ENCODE measurements around the gene NSG1.
"Not testable (repeated sequence)": the region's sequence is repeated elsewhere in the genome, so short reads cannot be mapped to it uniquely, and the experiment has no call there.

Gene NSG1, protein sequence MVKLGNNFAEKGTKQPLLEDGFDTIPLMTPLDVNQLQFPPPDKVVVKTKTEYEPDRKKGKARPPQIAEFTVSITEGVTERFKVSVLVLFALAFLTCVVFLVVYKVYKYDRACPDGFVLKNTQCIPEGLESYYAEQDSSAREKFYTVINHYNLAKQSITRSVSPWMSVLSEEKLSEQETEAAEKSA

DNA sequence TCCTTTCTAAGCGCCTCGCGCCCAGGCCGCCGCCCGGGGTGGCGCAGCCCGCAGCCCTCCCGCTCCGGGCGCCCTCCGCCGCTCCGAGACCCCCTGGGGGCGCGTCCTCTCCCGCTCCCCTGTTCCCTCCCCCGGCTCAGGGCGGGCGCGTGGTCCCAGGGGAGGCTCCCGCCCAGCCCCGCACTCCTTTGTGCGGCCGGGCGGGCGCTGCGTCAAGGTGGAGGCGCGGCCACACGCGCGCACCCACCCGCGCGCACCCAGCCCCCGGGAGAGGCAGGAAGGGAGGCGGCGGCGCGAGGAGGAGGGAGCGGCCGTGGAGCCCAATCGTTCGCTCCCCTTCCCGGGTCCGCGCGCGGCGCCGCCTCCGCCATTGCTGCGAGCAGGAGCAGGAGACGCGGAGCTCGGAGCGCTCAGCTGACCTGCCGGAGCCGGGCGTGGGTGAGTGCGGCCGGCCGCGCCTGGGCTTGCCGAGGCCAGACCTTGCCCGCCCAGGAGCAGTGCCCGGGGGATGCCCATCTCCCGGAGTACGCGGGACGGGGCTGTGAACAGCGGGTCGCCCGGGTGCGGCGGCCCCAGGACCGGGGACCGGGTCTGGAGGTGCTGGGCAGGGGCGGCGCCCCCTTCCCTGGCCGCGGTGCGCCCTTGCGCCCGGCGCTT lies at the start of gene NSG1:
Gene NSG1, plus strand, starts transcription at position 367 of the 657 bp plus-strand sequence. CDS start 528 bp downstream, outside the sequence.
- DNase-seq (ENCODE audit: low read depth, low spot score): no peak

DNA sequence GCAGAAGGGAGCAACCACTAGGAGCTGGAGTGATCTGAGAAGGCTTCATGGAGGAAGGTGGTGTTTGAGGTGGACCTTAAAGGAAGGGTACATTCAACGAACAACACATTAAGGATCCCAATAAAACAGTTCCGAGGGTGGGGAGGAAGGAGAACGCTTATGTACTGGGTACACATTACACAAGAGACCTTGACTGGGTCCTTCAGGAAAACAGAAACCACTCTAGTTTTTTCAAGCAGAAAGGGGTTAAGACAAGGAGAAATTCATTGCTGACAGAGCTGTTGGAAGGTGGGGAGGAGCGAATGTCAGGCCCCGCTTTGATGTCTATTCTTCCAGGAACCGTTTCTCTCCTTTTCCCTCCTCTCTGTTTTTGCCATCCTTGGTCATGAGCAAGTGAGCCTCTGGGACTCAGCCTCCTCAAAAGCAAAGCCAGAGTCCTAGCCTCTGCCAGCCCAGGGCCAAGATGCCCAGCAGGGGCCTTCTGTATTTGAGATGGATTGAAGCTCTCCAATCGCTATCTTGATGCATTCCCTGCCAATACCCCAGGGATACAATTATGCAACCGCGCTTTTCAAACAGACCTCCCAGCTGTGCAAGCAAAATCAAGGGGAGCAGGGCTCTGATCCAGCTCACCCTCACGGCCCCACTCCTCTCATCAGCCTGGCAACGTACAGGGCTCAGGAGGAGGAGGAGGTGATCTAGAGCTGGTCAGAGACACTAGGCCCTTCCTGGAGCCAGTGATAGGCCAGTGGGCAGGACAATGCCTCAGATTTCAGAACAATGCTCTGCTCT lies 48.5 kb upstream of the NSG1 start:
- no peak for DNase-seq (ENCODE audit: low read depth, low spot score)

DNA sequence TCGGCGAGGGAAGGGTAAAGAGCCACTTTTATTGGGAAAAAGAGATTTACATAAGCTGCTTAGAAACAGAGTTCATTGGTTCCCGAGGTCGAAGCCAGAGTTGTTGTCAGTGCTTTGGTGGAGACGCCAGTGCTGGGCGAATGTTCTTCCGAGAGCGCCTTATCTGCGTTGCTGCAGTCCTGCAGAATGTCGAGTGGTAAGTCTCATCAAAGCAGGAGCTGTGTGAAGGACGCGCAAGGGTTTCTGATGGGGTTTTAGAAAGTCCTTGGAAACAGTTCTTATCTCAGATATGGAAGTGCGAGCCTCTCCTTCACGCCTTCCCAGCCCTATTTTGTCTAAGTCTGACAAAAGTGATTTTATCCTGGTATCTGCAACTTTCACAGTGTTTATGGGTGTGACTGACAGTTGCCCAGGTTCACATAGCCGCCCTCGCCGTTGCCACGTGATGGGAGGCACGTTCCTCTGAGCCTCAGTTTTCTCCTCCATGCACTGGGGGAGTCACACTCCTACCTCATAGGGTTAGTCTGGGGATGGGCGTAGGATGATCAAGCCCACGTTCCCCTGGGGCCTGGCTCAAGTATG lies 47.3 kb upstream of the NSG1 start:
- DNase-seq (ENCODE audit: low read depth, low spot score): no peak

DNA sequence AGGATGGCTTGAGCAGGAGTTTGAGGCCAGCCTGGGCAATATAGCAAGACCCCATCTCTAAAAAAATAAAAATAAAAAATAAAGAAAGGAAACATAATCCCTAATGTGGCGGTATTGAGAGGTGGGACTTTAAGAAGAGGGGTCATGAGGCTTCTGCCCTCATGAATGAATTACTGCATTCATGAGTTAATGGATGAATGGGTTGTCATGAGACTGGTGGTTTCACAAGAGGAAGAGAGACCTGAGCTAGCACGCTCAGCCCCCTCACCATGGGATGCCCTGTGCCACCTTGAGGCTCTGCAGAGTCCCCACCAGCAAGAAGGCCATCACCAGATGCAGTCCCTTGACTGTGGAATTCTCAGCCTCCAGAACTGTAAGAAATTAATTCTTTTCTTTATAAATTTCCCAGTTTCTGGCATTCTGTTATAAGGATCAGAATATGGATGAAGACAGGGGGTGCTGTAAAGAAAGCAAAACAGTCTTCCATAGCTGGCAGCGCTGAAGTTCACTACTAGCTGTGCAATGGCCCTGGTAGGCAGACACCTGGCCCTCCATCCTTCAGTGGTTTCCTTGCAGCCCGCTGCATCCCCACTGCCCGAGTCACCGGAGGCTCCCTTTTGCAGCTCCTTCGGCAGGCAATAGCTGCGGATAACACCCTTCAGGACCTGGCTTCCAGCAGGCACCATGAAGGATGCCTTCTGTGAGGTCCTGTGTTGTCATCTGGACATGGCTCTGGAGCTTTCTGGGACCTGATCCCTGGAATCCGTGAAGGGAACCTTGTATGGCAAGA lies 44.8 kb upstream of the NSG1 start:
- DNase-seq (ENCODE audit: low read depth, low spot score): no peak

DNA sequence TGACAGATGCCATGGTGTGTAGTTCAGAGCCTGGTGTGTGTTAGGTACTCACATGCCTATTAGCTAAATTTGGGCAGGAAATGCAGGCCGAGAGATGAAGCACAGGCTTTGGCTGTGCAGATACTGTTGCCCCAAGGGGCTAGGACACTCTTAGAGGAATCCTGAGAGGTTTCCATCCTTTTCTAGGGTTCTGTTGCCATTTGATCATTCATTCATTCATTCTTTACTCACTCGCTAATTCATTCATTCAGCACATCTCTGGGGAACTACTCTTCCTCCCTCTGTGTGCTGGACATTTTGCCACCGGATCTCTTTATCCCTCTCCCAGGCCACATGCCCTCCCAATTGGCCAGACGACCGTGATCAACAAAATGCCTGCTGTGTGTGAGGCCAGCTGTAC lies 43.9 kb upstream of the NSG1 start:
- DNase-seq (ENCODE audit: low read depth, low spot score): no peak

DNA sequence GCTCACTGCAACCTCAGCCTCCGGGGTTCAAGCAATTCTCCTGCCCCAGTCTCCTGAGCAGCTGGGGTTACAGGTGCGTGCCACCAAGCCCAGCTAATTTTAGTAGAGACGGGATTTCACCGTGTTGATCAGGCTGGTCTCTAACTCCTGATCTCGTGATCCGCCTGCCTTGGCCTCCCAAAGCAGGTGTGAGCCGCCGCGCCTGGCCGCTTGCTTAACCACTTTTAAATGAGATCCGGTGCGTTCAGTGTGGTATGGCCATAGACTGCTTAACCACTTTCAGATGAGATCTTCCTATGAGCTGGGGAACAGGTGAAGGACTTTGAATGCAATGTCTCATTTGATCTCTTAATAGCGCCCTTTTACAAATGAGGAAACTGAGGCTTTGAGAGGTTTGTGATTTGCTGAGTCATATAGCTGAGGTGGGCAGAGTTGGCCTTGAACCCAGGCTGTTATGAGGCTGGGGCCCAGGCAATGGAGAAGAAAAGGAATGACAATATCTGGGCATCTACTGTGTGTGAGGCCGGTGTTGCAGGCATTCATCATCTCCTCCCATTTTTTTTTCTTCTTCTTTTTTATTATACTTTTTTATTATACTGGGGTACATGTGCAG lies 41.9 kb upstream of the NSG1 start:
- DNase-seq (ENCODE audit: low read depth, low spot score): no peak

DNA sequence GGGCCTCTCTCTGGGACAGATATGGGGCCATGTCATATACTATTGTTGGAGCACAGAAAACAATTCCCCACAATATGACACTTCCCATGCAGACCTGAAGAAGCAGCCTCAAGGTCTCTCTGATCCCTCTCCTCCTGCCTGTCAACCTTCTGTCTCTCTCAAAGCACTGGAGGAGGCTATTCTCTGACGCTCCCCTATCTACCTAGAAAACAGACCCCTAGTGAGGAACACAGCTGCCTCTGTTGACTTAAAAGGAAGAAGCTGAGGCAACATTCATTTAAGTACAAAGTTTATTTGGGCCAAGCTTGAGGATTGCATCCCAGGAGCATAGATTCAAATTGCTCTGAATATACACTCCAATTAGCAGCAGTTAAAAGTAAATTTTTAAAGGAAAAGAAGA lies 39.3 kb upstream of the NSG1 start:
- no peak for DNase-seq (ENCODE audit: low read depth, low spot score)

DNA sequence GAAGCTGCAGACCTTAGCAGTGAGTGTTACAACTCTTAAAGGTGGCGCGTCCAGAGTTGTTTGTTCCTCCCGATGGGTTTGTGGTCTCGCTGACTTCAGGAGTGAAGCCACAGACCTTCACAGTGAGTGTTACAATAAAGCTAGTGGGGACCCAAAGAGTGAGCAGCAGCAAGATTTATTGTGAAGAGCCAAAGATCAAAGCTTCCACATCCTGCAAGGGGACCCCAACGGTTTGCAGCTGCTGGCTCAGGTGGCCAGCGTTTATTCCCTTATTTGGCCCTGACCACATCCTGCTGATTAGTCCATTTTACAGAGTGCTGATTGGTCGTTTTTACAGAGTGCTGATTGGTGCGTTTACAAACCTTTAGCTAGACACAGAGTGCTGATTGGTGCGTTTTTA lies 38.3 kb upstream of the NSG1 start:
- not testable (repeated sequence) for DNase-seq (ENCODE audit: low read depth, low spot score)

DNA sequence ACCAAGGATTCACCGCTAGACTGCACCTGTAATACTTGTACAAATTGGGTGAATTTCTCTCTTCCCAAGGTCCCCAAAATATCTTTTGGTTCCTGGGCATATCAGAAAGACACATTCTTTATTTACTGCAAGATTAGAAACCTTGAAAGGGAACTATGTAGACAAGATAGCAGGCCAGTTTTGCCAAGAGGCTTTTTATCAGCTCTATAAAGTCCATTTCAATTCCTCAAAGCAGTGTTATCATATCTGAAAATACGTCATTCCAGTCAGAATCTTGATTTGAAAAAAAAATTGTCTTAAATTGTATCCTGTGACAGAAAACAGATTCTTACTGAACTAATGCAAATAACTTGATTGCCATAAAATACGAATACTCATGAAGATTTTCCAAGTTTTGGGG lies 37.0 kb upstream of the NSG1 start:
- DNase-seq (ENCODE audit: low read depth, low spot score): no peak

DNA sequence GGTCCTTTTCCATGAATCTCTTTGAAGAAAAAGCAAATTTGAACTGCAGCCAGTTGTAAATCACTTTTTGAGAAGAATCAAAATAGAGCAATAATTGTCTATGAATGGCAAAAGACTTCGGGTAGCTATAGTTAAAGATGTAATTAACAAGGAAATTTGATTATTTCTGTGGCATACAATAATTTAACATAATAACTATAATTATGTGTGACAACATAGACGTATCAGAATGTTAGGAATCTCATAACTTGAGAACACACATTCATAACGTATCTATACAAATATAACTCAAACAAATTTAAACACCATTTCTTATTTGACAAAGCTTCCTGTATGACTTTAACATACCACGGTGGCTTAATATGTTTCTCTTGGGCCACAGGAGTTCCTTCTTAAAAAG lies 36.0 kb upstream of the NSG1 start:
- no peak for DNase-seq (ENCODE audit: low read depth, low spot score)

DNA sequence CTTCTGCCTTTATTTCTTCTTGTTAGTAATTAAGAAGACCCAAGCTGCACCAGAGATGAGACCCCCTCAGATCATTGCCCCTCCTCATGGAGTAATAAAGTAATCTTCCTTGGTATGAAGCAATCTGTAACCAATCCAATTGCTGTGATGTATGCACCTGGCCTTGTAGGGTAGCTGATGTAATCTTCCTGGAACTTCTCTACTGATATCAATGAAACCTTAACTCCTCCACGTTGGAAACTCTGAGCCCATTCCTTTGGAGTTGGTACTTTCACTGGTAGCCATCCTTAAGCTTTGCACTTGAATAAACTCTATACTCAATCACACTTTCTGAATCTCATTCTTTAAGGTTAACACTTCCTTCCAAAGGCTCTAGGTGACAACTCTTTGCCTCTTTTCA lies 31.6 kb upstream of the NSG1 start:
- DNase-seq (ENCODE audit: low read depth, low spot score): no peak

DNA sequence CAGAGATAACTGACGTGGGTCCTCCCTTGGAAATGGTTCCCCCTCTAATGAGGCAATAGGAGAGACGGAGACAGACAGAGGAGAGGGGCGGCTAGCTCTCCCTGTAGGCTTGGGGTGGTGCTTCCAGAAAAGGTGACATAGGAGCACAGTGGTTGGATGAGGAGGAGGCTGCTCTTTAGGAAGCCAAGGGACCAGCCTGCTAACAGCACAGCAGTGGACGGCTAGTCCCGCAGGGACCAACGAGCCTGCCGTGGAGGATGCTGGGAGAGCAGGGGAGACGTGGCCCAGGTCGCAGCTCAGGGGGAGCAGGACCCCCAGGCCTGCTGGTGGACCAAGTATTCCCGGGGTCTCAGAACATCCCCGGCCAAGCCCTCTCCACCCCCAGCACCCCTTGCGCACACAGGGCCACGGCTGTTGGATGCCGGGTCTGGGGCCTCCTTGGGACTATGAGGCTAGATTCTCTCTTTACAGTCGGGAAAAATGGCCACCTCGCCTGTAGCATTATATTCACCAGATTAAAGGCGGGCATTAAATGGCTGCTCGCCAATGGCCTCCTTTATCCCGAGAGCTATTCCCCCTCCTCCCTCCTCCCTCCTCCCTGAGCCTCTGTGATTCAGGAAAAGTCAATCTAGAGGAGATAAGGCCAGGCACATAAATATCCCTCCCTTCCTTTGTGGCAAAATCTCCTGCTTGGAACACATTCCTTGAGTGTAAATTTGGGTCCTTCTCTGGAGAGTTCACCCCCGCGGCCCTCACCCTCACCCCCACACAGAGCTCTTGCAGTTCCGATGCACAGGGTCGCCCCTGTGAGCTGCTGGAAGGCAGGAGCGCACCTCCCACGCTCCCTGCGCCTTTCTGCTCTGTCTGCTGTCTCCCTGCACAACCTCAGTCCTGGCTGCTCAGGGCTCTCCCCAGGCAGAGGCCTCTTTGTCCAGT lies 30.5 kb upstream of the NSG1 start:
- no peak for DNase-seq (ENCODE audit: low read depth, low spot score)

DNA sequence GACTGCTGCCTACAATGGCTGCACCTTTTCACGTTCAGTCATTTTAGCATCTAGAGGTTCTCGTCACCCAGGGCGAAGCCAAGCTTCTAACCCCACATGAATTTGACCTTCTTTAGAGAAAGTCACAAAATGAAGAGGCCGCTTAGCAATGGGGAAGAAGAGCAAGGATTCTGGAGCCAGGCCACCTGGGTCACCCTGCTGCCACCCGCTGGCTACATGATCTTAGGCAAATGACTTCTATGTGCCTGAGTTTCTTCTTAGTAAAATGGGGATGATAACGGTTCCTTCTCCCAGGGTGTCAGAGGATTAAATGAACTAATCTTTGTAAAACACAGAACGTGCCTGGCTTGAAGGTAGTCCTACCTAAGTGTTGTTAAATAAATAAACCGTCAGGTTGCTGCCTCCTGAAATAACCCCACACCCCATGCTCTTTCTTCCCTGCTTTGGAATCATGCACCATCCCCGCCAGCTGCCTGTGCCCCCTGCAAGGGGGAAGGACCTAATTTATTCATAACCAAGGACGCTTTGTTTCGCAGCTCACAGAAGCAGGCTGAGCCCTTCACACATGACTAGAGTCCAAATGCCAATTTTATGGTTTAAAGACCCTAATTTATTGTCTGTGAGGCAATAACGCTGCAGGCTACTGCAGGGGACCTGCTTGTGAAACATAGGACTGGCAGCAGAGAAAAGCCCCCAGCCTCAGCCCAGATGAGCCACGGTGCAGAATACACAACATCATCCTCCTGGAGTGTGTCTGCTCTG lies 28.6 kb upstream of the NSG1 start:
- DNase-seq (ENCODE audit: low read depth, low spot score): no peak

DNA sequence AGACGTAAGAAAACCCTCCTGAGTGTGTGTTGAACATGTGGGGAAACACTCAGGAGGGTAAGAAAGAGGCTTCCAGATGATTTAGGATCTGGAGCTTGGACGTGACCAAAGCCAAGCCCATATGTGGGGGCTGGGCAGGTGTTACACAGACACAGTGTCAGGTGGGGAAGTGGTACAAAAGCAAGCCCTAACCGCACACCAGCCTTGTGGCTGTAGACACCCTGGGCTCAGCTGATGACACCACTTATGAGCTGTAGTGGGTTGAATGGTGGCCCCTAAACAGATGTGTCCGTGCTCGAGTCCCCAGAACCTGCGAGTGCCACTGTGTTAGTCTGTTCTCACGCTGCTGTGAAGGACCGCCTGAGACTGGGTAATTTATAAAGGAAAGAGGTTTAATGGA lies 25.0 kb upstream of the NSG1 start:
- DNase-seq (ENCODE audit: low read depth, low spot score): no peak

DNA sequence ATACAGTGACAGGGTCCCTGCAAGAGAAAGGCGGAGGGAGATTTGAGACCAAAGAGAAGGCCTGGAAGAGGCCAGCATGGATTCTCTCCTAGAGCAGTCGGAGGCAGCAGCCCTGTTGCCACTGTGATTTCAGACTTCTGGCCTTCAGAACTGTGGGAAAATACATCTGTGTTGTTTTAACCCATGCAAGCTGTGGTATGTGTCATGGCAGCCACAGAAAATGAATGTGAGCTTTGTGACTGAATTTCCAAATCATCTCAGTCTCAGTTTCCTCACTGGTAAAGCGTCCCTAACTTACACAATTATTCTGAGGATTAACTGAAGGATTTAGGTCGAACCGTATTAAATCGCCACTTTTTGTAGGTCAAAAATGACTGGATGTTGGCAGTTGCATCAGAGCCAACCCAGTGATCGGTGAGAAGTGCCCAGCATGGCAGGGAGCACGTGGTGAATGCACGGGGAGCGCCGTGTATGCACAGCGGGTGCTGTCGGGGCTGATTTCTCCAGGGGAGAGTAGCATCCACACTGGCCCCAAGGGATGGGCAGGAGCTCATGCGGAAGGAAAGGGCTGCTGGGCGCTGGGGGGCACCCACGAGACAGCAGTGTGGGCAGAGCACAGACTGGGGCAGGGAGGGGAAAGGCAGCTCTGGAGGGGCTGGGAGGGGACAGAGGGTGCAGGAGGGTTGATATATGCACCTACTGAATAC lies 23.8 kb upstream of the NSG1 start:
- no peak for DNase-seq (ENCODE audit: low read depth, low spot score)

DNA sequence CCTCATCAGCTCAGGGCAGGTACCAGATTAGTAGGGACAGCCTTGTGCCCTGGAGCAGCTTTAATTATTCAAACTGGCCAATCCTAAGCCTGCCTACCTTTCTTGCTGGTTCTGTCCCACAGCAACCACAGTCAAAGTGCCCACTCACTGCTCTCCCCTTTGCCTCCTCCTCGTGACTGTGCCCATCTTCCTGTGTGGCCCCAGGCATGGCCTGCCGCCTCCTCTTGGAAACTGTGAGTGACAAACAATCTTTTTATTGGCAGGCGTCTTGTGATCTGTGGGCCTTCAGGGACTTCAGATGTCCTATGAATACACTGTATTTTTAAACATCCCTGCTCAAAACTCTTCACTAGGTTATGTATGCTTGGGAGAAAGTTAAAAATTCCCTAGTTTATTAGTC lies 22.8 kb upstream of the NSG1 start:
- no peak for DNase-seq (ENCODE audit: low read depth, low spot score)

DNA sequence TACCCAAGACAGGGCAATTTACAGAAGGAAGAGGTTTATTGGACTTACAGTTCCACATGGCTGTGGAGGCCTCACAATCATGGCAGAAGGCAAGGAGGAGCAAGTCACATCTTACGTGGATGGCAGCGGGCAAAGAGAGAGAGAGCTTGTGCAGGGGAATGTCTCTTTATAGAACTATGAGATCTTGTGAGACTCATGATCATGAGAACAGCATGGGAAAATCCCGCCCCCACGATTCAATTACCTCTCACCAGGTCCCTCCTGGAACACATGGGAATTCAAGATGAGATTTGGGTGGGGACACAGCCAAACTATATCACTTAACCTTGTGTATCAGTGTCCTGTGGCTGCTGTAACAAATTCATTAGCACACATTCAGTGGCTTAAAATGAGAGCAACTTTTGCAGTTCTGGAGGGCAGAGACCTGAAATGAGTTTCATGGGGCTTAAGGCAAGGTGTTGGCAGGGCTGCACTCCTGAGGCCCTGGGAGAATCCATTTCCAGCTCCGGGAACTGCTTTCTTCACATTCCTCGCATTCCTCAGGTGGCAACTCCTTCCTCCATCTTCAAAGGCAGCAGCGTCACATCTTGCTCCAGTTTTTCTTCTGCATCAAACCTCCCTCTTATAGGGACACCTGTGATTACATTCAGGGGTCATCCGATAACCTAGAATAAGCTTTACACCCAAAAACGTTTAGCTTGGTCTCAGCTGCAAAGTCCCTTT lies 22.3 kb upstream of the NSG1 start:
- no peak for DNase-seq (ENCODE audit: low read depth, low spot score)

All from activated naive CD8-positive, alpha-beta T cell treated with anti-CD3 and anti-CD28 coated beads, Interleukin-2, amount 50 U/mL, for 16 hours (primary cell).